T follicular helper cell (primary cell): ENCODE data around the gene PTRH2.
"Not testable (repeated sequence)": the region's sequence is repeated elsewhere in the genome, so short reads cannot be mapped to it uniquely, and the experiment has no call there.

Experiments
- DNase-seq: peaks from one replicate; pipeline ENCODE4 v3.0.0-alpha.2; 2020; ENCODE audit warnings: low read depth

Gene PTRH2

GRCh38 chr17:59669411-59669810, 37.8 kb downstream of the PTRH2 start:
- DNase-seq, result no peak

- no peak for DNase-seq
Observed at GRCh38 chr17:59668816-59669215, 38.4 kb downstream of the PTRH2 start.

DNA sequence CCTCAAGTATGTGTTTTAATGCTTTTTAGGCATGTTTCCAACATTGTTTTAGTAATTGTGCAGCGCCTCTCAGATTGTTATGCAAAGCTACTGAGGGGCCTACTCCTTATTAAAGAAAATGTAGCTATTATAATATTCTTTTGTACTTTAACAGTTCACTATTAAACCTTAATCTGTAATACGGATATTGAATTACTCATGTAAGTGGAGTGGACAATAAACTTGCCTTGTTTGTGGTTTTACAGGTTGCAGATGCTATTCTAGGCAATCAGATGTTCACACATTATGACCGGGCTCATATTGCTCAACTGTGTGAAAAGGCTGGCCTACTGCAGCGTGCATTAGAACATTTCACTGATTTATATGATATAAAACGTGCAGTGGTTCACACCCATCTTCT, 41.0 kb downstream of the PTRH2 start:
- no peak for DNase-seq

DNA sequence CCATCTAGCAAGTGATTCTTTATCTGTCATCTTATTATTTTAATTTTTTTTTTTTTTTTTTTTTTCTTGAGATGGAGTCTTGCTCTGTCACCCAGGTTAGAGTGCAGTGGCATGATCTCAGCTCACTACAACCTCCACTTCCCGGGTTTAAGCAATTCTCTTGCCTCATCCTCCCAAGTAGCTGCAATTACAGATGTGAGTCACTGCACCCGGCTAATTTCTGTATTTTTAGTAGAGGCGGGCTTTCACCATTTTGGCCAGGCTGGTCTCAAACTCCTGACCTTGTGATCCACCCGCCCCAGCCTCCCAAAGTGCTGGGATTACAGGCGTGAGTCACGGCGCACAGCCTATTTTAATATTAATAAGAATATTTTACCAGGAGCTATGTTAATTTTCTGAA, 50.6 kb downstream of the PTRH2 start:
- not testable (repeated sequence) for DNase-seq

GRCh38 chr17:59652119-59652518, 55.1 kb downstream of the PTRH2 start:
- no peak for DNase-seq

DNA sequence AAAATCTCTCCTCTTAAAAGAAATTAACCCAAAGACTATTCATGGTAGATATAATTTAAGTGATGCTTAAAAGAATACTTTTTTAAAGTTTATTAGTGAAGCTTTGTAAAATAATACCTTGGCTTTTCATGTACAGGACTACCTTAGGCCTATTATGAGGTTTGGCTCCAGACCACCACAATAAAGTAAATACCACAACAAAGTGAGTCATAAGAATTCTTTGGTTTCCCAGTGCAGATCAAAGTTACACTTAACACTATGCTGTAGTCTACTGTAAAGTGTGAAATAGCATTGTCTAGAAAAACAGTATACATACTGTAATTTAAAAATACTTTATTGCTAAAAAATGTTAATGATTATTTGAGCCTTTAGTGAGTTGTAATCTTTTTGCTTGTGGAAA, 55.9 kb downstream of the PTRH2 start:
- no peak for DNase-seq

DNA sequence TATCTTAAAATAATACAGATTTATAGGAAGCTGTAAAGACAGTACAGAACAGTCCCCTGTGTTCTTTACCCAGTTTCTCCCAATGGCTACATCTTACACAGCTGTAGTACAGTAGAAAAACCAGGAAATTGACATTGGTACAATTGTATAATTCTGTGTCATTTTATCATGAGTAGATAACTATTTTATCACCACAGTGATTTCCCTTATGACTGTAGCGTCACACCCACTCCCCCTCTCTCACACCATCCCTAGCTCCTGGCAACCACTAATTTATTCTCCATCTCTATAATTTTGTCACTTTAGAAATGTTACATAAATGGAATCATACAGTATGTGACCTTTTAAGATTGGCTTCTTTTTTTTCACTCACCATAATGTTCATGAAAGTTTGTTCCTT, 56.6 kb downstream of the PTRH2 start:
- no peak for DNase-seq

DNA sequence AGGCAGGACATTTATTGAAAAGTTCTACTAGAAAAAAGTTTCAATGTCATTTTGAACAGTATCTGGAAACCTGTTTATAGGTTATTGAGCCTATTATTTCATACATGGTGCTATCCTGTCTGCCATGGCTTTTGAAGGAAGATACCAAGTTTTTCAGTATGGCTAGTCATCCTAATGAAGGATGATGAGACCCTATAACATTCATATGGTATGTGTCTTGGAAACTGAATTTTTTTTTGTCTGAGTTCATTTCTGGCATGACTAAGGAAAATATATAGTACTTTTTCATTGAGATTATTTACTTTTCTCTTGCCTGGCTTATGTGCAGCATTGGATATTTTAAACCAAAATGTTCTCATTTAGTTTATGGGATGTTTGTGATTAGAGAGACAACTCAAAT, 57.3 kb downstream of the PTRH2 start:
- no peak for DNase-seq
